SK-N-SH (cell line): ENCODE data around the gene CNOT1. TPM values are rescaled to one million over a fixed set of nuclear protein-coding genes. Genes with fewer than 3 reads are reported as not detected.

Experiments used
- CTCF ChIA-PET: fragments of 300-600, 350-600 bp; formaldehyde crosslinking; extraction: SDS; loops from one replicate; lab custom pipeline; 2021; lab: Yijun Ruan, JAX
- POLR2A ChIA-PET: fragments of 350-600 bp; sonication (Branson Sonifier 250); formaldehyde crosslinking; extraction: SDS; loops from one replicate; lab custom pipeline; 2020; ENCODE audit warnings: antibody characterized with exemption, inconsistent platforms; lab: Yijun Ruan, JAX
- DNase-seq: peaks from one replicate; pipeline ENCODE4 v3.0.0; 2012
- H2AFZ ChIP-seq: fragments of 200-600 bp; sonication (generic); 2 replicates; pipeline ENCODE4 v1.8.1; 2016; ENCODE audit warnings: antibody characterized with exemption, mild to moderate bottlenecking, low read depth
- H3F3A ChIP-seq: fragments of 200-600 bp; sonication (generic); replicated peaks from 2 replicates; pipeline ENCODE3; 2016; ENCODE audit warnings: antibody characterized with exemption, mild to moderate bottlenecking; ENCODE audit not compliant: insufficient read depth
- H3K27ac ChIP-seq, 2 experiments: fragments of 200-500 bp in 1 of 2; fragments of 200-600 bp in 1 of 2; sonication (Bioruptor generic) in 1 of 2; sonication (generic), shearing (Covaris generic) in 1 of 2; 2 replicates each; pipeline versions ENCODE4 v1.5.1 to v1.6.1; 2014 to 2016; ENCODE audit warnings: low read depth in 2 of 2, inconsistent platforms in 1 of 2, low read length in 1 of 2, mild to moderate bottlenecking in 1 of 2, mixed read lengths in 1 of 2
- H3K27me3 ChIP-seq: fragments of 200-600 bp; sonication (generic), shearing (Covaris generic); 2 replicates; pipeline ENCODE4 v1.6.1; 2016; ENCODE audit warnings: mixed run types; ENCODE audit not compliant: insufficient read depth
- H3K36me3 ChIP-seq, 2 experiments: fragments of 200-500 bp in 1 of 2; fragments of 200-600 bp in 1 of 2; sonication (Bioruptor generic) in 1 of 2; sonication (generic) in 1 of 2; replicated peaks in 1 of 2; 2 replicates each; pipeline versions ENCODE3 to v1.5.1; 2014 to 2016; ENCODE audit warnings: low read length in 1 of 2, mild to moderate bottlenecking in 1 of 2; ENCODE audit not compliant: insufficient read depth in 2 of 2, control insufficient read depth in 1 of 2
- H3K4me1 ChIP-seq, 2 experiments: fragments of 200-500 bp in 1 of 2; fragments of 200-600 bp in 1 of 2; sonication (Bioruptor generic) in 1 of 2; sonication (generic), shearing (Covaris generic) in 1 of 2; 2 replicates each; pipeline versions ENCODE4 v1.5.1 to v1.6.1; 2014 to 2016; ENCODE audit warnings: low read depth in 1 of 2, low read length in 1 of 2, mixed run types in 1 of 2; ENCODE audit not compliant: insufficient read depth in 2 of 2, control insufficient read depth in 1 of 2
- H3K4me2 ChIP-seq: fragments of 200-600 bp; sonication (generic), shearing (Covaris generic); 2 replicates; pipeline ENCODE4 v1.6.1; 2017; ENCODE audit warnings: mixed run types
- H3K4me3 ChIP-seq, 2 experiments: fragments of 200-500 bp in 1 of 2; fragments of 200-600 bp in 1 of 2; sonication (Bioruptor generic) in 1 of 2; sonication (generic), shearing (Covaris generic) in 1 of 2; 2 replicates each; pipeline versions ENCODE4 v1.5.1 to v1.8.1; 2014 to 2016; ENCODE audit warnings: low read depth in 2 of 2, inconsistent platforms in 1 of 2, low read length in 1 of 2, mild to moderate bottlenecking in 1 of 2, mixed read lengths in 1 of 2, moderate library complexity in 1 of 2
- H3K79me2 ChIP-seq: fragments of 200-600 bp; sonication (generic); 2 replicates; pipeline ENCODE4 v1.8.1; 2017; ENCODE audit warnings: mild to moderate bottlenecking; ENCODE audit not compliant: insufficient read depth
- H3K9ac ChIP-seq: fragments of 200-600 bp; sonication (generic); 2 replicates; pipeline ENCODE4 v1.6.1; 2017; ENCODE audit warnings: mixed run types
- H3K9me2 ChIP-seq: fragments of 200-600 bp; sonication (generic); 2 replicates; pipeline ENCODE4 v1.6.1; 2017; ENCODE audit warnings: mixed run types
- H3K9me3 ChIP-seq: fragments of 200-600 bp; sonication (generic); 2 replicates; pipeline ENCODE4 v1.6.1; 2017; ENCODE audit warnings: mixed run types, mild to moderate bottlenecking, moderate library complexity
- H4K20me1 ChIP-seq: fragments of 200-600 bp; sonication (generic); 2 replicates; pipeline ENCODE4 v1.6.1; 2017; ENCODE audit warnings: mild to moderate bottlenecking, mixed run types; ENCODE audit not compliant: insufficient read depth
- ELF1 ChIP-seq: IDR thresholded peaks from 2 replicates; pipeline ENCODE4 v1.4.0; 2012
- EP300 ChIP-seq, 2 experiments: IDR thresholded peaks; 2 replicates each; pipeline versions ENCODE4 v1.4.0 to v1.6.1; 2012; ENCODE audit warnings: borderline replicate concordance in 1 of 2, low read depth in 1 of 2, low read length in 1 of 2
- GATA2 ChIP-seq: sonication (generic); formaldehyde crosslinking; IDR thresholded peaks from 2 replicates; pipeline ENCODE4 v1.5.0; 2020; ENCODE audit warnings: mild to moderate bottlenecking, missing genetic modification reagents
- MXI1 ChIP-seq: IDR thresholded peaks from 2 replicates; pipeline ENCODE4 v1.6.1; 2012; ENCODE audit warnings: mild to moderate bottlenecking, low read depth, low read length, improper control_type of control experiment
- PBX3 ChIP-seq: IDR thresholded peaks from 2 replicates; pipeline ENCODE4; 2012
- POLR2AphosphoS5 ChIP-seq: IDR thresholded peaks from 2 replicates; pipeline ENCODE4 v1.6.1; 2012; ENCODE audit warnings: low read depth, low read length
- RCOR1 ChIP-seq: fragments of 150-350 bp; IDR thresholded peaks from 2 replicates; pipeline ENCODE4 v1.6.1; 2017; ENCODE audit warnings: antibody characterized with exemption, low read length
- SMC3 ChIP-seq: IDR thresholded peaks from 2 replicates; pipeline ENCODE4 v1.6.1; 2012; ENCODE audit warnings: low read depth, low read length, improper control_type of control experiment
- TAF1 ChIP-seq: IDR thresholded peaks from 2 replicates; pipeline ENCODE4 v1.6.1; 2012; ENCODE audit warnings: low read depth, mild to moderate bottlenecking, low read length, moderate library complexity, borderline replicate concordance
- USF2 ChIP-seq: fragments of 150-350 bp; IDR thresholded peaks from 2 replicates; pipeline ENCODE4 v1.6.1; 2017; ENCODE audit warnings: antibody characterized with exemption, low read length, low read depth, borderline replicate concordance
- WGBS: methylation state at CpG from one replicate; pipeline ENCODE4 v1.1.6; 2017; ENCODE audit warnings: low lambda C conversion rate; 5-methylcytosine and 5-hydroxymethylcytosine counted together
- polyA plus RNA-seq, 3 experiments: library from polyadenylated mRNA; depleted of rRNA; stranded (reverse); fragments of >200 nt; gene quantifications; 2 replicates each; pipeline ENCODE4 v1.2.3, GENCODE V29; 2012
- TF ChIP-seq, protein P1 (sequence below): IDR thresholded peaks from 2 replicates; pipeline ENCODE4 v1.4.0; 2012; ENCODE audit warnings: low read depth
- TF ChIP-seq, protein P2 (sequence below): IDR thresholded peaks from 2 replicates; pipeline ENCODE4 v1.6.1; 2012; ENCODE audit warnings: mild to moderate bottlenecking, low read depth, low read length, moderate library complexity

CNOT1 gene
- polyA plus RNA-seq, 1 of the 3 experiments (the other 2 are of a cell fraction) = 77.8 TPM

- TF ChIP-seq TAF1 (no peak), ELF1 (no peak), RCOR1 (no peak), EP300 (IDR thresholded peaks at IDR 0.05; ENCODE audit: borderline replicate concordance in 1 of 2, low read depth in 1 of 2, low read length in 1 of 2) (no peak)
Measured at GRCh38 chr16:58656899-58657298, 27.3 kb upstream of the CNOT1 start (continued).

- no peak overlapping the region for H3K4me3 ChIP-seq
- no peaks in the 10 kb centered on the region for H4K20me1 ChIP-seq
- peaks cover 0 to 5% of the 10 kb centered on the region in 2 experiments; a peak in 1 of 4 replicates for H3K4me1 ChIP-seq
- CTCF ChIA-PET = interaction anchor here (0.6 kb wide), 1 partner anchor 487 kb away, joined by 3 read pairs; no protein-coding TSS in a partner anchor
- POLR2A ChIA-PET = no interaction called here
- DNase-seq = no peak
- WGBS = 94% methylated on average over 8 of the region's 8 CpGs
- TF ChIP-seq USF2 = no peak
- no peak for TF ChIP-seq PBX3
- no peak for TF ChIP-seq POLR2AphosphoS5
- TF ChIP-seq MXI1 = no peak
- TF ChIP-seq SMC3 = no peak
- TF ChIP-seq, protein P1, sequence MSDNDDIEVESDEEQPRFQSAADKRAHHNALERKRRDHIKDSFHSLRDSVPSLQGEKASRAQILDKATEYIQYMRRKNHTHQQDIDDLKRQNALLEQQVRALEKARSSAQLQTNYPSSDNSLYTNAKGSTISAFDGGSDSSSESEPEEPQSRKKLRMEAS = no peak
- TF ChIP-seq GATA2 (CRISPR knock-in tag) = no peak
- TF ChIP-seq, protein P2, sequence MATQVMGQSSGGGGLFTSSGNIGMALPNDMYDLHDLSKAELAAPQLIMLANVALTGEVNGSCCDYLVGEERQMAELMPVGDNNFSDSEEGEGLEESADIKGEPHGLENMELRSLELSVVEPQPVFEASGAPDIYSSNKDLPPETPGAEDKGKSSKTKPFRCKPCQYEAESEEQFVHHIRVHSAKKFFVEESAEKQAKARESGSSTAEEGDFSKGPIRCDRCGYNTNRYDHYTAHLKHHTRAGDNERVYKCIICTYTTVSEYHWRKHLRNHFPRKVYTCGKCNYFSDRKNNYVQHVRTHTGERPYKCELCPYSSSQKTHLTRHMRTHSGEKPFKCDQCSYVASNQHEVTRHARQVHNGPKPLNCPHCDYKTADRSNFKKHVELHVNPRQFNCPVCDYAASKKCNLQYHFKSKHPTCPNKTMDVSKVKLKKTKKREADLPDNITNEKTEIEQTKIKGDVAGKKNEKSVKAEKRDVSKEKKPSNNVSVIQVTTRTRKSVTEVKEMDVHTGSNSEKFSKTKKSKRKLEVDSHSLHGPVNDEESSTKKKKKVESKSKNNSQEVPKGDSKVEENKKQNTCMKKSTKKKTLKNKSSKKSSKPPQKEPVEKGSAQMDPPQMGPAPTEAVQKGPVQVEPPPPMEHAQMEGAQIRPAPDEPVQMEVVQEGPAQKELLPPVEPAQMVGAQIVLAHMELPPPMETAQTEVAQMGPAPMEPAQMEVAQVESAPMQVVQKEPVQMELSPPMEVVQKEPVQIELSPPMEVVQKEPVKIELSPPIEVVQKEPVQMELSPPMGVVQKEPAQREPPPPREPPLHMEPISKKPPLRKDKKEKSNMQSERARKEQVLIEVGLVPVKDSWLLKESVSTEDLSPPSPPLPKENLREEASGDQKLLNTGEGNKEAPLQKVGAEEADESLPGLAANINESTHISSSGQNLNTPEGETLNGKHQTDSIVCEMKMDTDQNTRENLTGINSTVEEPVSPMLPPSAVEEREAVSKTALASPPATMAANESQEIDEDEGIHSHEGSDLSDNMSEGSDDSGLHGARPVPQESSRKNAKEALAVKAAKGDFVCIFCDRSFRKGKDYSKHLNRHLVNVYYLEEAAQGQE = no peak
- TF ChIP-seq, all 33 proteins: peak for 0
- Histone ChIP-seq H3K27me3 (no peaks in the 10 kb centered on the region), H3K9me2 (no peaks in the 10 kb centered on the region), H2AFZ (no peak overlapping the region), H3F3A (no peaks in the 10 kb centered on the region), H3K9me3 (no peaks in the 10 kb centered on the region), H3K79me2 (no peaks in the 10 kb centered on the region), H3K27ac (no peak overlapping the region), H3K36me3 (no peaks in the 10 kb centered on the region), H3K9ac (no peak overlapping the region), H3K4me2 (no peak overlapping the region)
Measured at GRCh38 chr16:58655215-58655596, 25.6 kb upstream of the CNOT1 start.
